Neuronal stem cell (in vitro differentiated cells): ENCODE measurements around the gene LONRF3.
"Not testable (repeated sequence)": the region's sequence is repeated elsewhere in the genome, so short reads cannot be mapped to it uniquely, and the experiment has no call there.

Experiments
- DNase-seq: peaks from one replicate; pipeline ENCODE4 v3.0.0-alpha.2; 2013; ENCODE audit warnings: low spot score
- H2AFZ ChIP-seq: one replicate; pipeline ENCODE4 v1.6.1; 2013; ENCODE audit warnings: mild to moderate bottlenecking, low read length, inconsistent platforms
- H2AK5ac ChIP-seq: 2 replicates; pipeline ENCODE4 v1.6.1; 2013; ENCODE audit warnings: low read depth, mild to moderate bottlenecking, inconsistent platforms, low read length, moderate library complexity, mixed read lengths
- H2BK120ac ChIP-seq: 2 replicates; pipeline ENCODE4 v1.6.1; 2013; ENCODE audit warnings: low read depth, mild to moderate bottlenecking, inconsistent platforms, low read length, moderate library complexity, mixed read lengths
- H2BK12ac ChIP-seq: one replicate; pipeline ENCODE4 v1.6.1; 2013; ENCODE audit warnings: low read length, inconsistent platforms
- H2BK15ac ChIP-seq: 2 replicates; pipeline ENCODE4 v1.6.1; 2013; ENCODE audit warnings: mild to moderate bottlenecking, low read length, inconsistent platforms, mixed read lengths
- H2BK5ac ChIP-seq: one replicate; pipeline ENCODE4 v1.6.1; 2013; ENCODE audit warnings: inconsistent platforms, mild to moderate bottlenecking, low read length, moderate library complexity
- H3K14ac ChIP-seq: one replicate; pipeline ENCODE4 v1.6.1; 2013; ENCODE audit warnings: low read length, inconsistent platforms
- H3K18ac ChIP-seq: 2 replicates; pipeline ENCODE4 v1.6.1; 2013; ENCODE audit warnings: low read length, inconsistent platforms
- H3K23ac ChIP-seq: 2 replicates; pipeline ENCODE4 v1.6.1; 2013; ENCODE audit warnings: low read depth, mild to moderate bottlenecking, mixed read lengths, low read length, inconsistent platforms; ENCODE audit not compliant: poor library complexity
- H3K27ac ChIP-seq: replicated peaks from 3 replicates; pipeline ENCODE4 v1.5.1; 2013; ENCODE audit warnings: low read length, inconsistent platforms
- H3K27me3 ChIP-seq, 3 experiments: 2 replicates each; pipeline ENCODE4 v1.6.1; 2013; ENCODE audit warnings: low read length in 3 of 3, mild to moderate bottlenecking in 2 of 3, inconsistent platforms in 1 of 3, low read depth in 1 of 3, mixed read lengths in 1 of 3, moderate library complexity in 1 of 3; ENCODE audit not compliant: control insufficient read depth in 3 of 3, insufficient read depth in 3 of 3
- H3K36me3 ChIP-seq, 2 donors: replicated peaks in 1 of 2; 2 replicates each; pipeline ENCODE4 v1.6.1; 2013; ENCODE audit warnings: low read length in 2 of 2; ENCODE audit not compliant: control insufficient read depth in 2 of 2, insufficient read depth in 2 of 2
- H3K4ac ChIP-seq: 2 replicates; pipeline ENCODE4 v1.6.1; 2013; ENCODE audit warnings: inconsistent platforms, mild to moderate bottlenecking, low read length, moderate library complexity
- H3K4me1 ChIP-seq, 2 donors: 1 replicate in 1 of 2; 2 replicates in 1 of 2; pipeline ENCODE4 v1.6.1; 2013; ENCODE audit warnings: low read length in 2 of 2, low read depth in 1 of 2; ENCODE audit not compliant: control insufficient read depth in 2 of 2, insufficient read depth in 1 of 2
- H3K4me2 ChIP-seq: one replicate; pipeline ENCODE4 v1.6.1; 2013; ENCODE audit warnings: mild to moderate bottlenecking, low read length, inconsistent platforms; ENCODE audit not compliant: insufficient read depth, poor library complexity, severe bottlenecking
- H3K4me3 ChIP-seq, 2 donors: 2 replicates each; pipeline ENCODE4 v1.5.1; 2013; ENCODE audit warnings: low read length in 2 of 2, mild to moderate bottlenecking in 2 of 2, inconsistent platforms in 1 of 2, moderate library complexity in 1 of 2
- H3K79me1 ChIP-seq: one replicate; pipeline ENCODE4 v1.6.1; 2013; ENCODE audit warnings: low read depth, mild to moderate bottlenecking, inconsistent platforms, low read length, moderate library complexity
- H3K9ac ChIP-seq: one replicate; pipeline ENCODE4 v1.6.1; 2013; ENCODE audit warnings: mild to moderate bottlenecking, low read depth, low read length, inconsistent platforms; ENCODE audit not compliant: poor library complexity
- H3K9me3 ChIP-seq, 2 donors: replicated peaks in 1 of 2; 2 replicates each; pipeline versions ENCODE3 to v1.6.1; 2013; ENCODE audit warnings: low read length in 2 of 2, mild to moderate bottlenecking in 2 of 2, inconsistent platforms in 1 of 2, low read depth in 1 of 2, mixed read lengths in 1 of 2, moderate library complexity in 1 of 2; ENCODE audit not compliant: control insufficient read depth in 2 of 2, insufficient read depth in 1 of 2
- H4K8ac ChIP-seq: one replicate; pipeline ENCODE4 v1.6.1; 2013; ENCODE audit warnings: low read depth, mild to moderate bottlenecking, inconsistent platforms, low read length, moderate library complexity
- H4K91ac ChIP-seq: one replicate; pipeline ENCODE4 v1.6.1; 2013; ENCODE audit warnings: low read length, low read depth, mild to moderate bottlenecking, inconsistent platforms; ENCODE audit not compliant: poor library complexity
- WGBS, 2 donors: extraction: QIAGEN DNeasy Blood & Tissue Kit; methylation state at CpG; one replicate each; pipeline ENCODE4 v1.1.7; 2013; ENCODE audit warnings: missing lambda C conversion rate in 2 of 2, mixed read lengths in 1 of 2; ENCODE audit not compliant: insufficient read length in 2 of 2, insufficient replicate concordance in 1 of 2; ENCODE audit errors: extremely low coverage in 2 of 2; 5-methylcytosine and 5-hydroxymethylcytosine counted together

LONRF3 gene

GRCh38 chrX:119015407-119016237 is 41.2 kb downstream of the LONRF3 start:
- Histone ChIP-seq H3K23ac (no peak overlapping the region), H4K91ac (no peak overlapping the region), H3K9me3 (no peaks in the 10 kb centered on the region), H3K14ac (no peak overlapping the region), H3K18ac (no peak overlapping the region), H2BK5ac (no peak overlapping the region), H4K8ac (no peak overlapping the region), H3K9ac (no peak overlapping the region), H3K4ac (no peak overlapping the region), H3K79me1 (no peaks in the 10 kb centered on the region), H3K27ac (no peak overlapping the region), H3K27me3 (no peaks in the 10 kb centered on the region), H3K4me2 (no peak overlapping the region), H2BK15ac (no peak overlapping the region), H2AK5ac (no peak overlapping the region), H3K36me3 (no peaks in the 10 kb centered on the region), H2AFZ (no peak overlapping the region), H3K4me3 (no peak overlapping the region), H2BK120ac (no peak overlapping the region), H3K4me1 (no peaks in the 10 kb centered on the region), H2BK12ac (no peak overlapping the region)
- WGBS, 2 donors, result no CpG with 5 or more reads among the region's 7 CpGs
- DNase-seq, result no peak

- Histone ChIP-seq H4K91ac (no peak overlapping the region), H2BK120ac (no peak overlapping the region), H2BK12ac (no peak overlapping the region), H3K9ac (no peak overlapping the region), H3K79me1 (no peaks in the 10 kb centered on the region), H3K14ac (no peak overlapping the region), H3K36me3 (no peaks in the 10 kb centered on the region), H3K4me3 (no peak overlapping the region), H2AFZ (no peak overlapping the region), H3K27ac (no peak overlapping the region), H3K4me1 (no peaks in the 10 kb centered on the region), H3K18ac (no peak overlapping the region), H2BK5ac (no peak overlapping the region), H2AK5ac (no peak overlapping the region), H3K9me3 (no peaks in the 10 kb centered on the region), H3K27me3 (no peaks in the 10 kb centered on the region), H3K4me2 (no peak overlapping the region), H2BK15ac (no peak overlapping the region), H4K8ac (no peak overlapping the region), H3K4ac (no peak overlapping the region), H3K23ac (no peak overlapping the region)
- no CpG with 5 or more reads among the region's 1 CpG for WGBS, 2 donors
- no peak for DNase-seq
Observed at GRCh38 chrX:119017077-119017476, 42.7 kb downstream of the LONRF3 start.

- no CpG with 5 or more reads among the region's 5 CpGs for WGBS, 2 donors
- Histone ChIP-seq H2AK5ac (no peak overlapping the region), H4K91ac (no peak overlapping the region), H3K23ac (no peak overlapping the region), H3K9ac (no peak overlapping the region), H3K4me2 (no peak overlapping the region), H2BK12ac (no peak overlapping the region), H3K9me3 (no peaks in the 10 kb centered on the region), H4K8ac (no peak overlapping the region), H3K36me3 (no peaks in the 10 kb centered on the region), H2BK120ac (no peak overlapping the region), H3K79me1 (no peaks in the 10 kb centered on the region), H2BK5ac (no peak overlapping the region), H3K18ac (no peak overlapping the region), H2AFZ (no peak overlapping the region), H3K27ac (no peak overlapping the region), H3K4me1 (no peaks in the 10 kb centered on the region), H3K14ac (no peak overlapping the region), H3K4me3 (no peak overlapping the region), H3K4ac (no peak overlapping the region), H2BK15ac (no peak overlapping the region), H3K27me3 (no peaks in the 10 kb centered on the region)
- no peak for DNase-seq
Observed at GRCh38 chrX:119025900-119026299, 51.5 kb downstream of the LONRF3 start.

GRCh38 chrX:119026344-119026743 is 51.9 kb downstream of the LONRF3 start:
- H3K9me3 ChIP-seq, H3K9ac ChIP-seq, H3K27me3 ChIP-seq, H3K4me3 ChIP-seq, H3K4me1 ChIP-seq, H2AFZ ChIP-seq, H3K4me2 ChIP-seq, H3K4ac ChIP-seq, H2AK5ac ChIP-seq, H3K79me1 ChIP-seq, H2BK12ac ChIP-seq, H3K27ac ChIP-seq, H2BK15ac ChIP-seq, DNase-seq, H3K14ac ChIP-seq, H2BK5ac ChIP-seq, H3K18ac ChIP-seq, H3K36me3 ChIP-seq, H4K91ac ChIP-seq, H4K8ac ChIP-seq, H2BK120ac ChIP-seq, H3K23ac ChIP-seq: not testable (repeated sequence)
- no CpG with 5 or more reads among the region's 2 CpGs for WGBS, 2 donors
